Adrenal gland (tissue), 5 donors: ENCODE results near the gene EPG5.
"Not testable (repeated sequence)": the region's sequence is repeated elsewhere in the genome, so short reads cannot be mapped to it uniquely, and the experiment has no call there.

ENCODE experiments used
- POLR2A ChIP-seq, 2 donors: fragments of 450-650 bp; IDR thresholded peaks; one replicate each; pipeline ENCODE4 v1.6.1; 2017; ENCODE audit warnings: antibody characterized with exemption in 2 of 2, mild to moderate bottlenecking in 2 of 2, moderate library complexity in 1 of 2
- TF ChIP-seq, protein P1 (sequence below), 6 experiments: fragments of 450-650 bp in 4 of 6; fragments of 200-600 bp in 2 of 6; sonication (generic) in 1 of 6; IDR thresholded peaks; 1 replicate in 5 of 6; 2 replicates in 1 of 6; pipeline versions ENCODE4 v1.5.1 to v1.8.0; 2016 to 2021; ENCODE audit warnings: antibody characterized with exemption in 6 of 6, mild to moderate bottlenecking in 2 of 6, moderate library complexity in 1 of 6
- donor health status: DM: no; HTN: no; CAD: no.

GRCh38 chr18:45826716-45827115 lies 140.4 kb downstream of the EPG5 start:
- TF ChIP-seq, protein P1, sequence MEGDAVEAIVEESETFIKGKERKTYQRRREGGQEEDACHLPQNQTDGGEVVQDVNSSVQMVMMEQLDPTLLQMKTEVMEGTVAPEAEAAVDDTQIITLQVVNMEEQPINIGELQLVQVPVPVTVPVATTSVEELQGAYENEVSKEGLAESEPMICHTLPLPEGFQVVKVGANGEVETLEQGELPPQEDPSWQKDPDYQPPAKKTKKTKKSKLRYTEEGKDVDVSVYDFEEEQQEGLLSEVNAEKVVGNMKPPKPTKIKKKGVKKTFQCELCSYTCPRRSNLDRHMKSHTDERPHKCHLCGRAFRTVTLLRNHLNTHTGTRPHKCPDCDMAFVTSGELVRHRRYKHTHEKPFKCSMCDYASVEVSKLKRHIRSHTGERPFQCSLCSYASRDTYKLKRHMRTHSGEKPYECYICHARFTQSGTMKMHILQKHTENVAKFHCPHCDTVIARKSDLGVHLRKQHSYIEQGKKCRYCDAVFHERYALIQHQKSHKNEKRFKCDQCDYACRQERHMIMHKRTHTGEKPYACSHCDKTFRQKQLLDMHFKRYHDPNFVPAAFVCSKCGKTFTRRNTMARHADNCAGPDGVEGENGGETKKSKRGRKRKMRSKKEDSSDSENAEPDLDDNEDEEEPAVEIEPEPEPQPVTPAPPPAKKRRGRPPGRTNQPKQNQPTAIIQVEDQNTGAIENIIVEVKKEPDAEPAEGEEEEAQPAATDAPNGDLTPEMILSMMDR (IDR thresholded peaks at IDR 0.05), result not testable (repeated sequence)
- not testable (repeated sequence) for TF ChIP-seq POLR2A (IDR thresholded peaks at IDR 0.05)
